ENCODE results near the gene GMPPA.

Gene GMPPA

GRCh38 chr2:219506802-219507526, 8.3 kb downstream of the GMPPA start:
- DNase-seq, result peak; percentile 95

DNA sequence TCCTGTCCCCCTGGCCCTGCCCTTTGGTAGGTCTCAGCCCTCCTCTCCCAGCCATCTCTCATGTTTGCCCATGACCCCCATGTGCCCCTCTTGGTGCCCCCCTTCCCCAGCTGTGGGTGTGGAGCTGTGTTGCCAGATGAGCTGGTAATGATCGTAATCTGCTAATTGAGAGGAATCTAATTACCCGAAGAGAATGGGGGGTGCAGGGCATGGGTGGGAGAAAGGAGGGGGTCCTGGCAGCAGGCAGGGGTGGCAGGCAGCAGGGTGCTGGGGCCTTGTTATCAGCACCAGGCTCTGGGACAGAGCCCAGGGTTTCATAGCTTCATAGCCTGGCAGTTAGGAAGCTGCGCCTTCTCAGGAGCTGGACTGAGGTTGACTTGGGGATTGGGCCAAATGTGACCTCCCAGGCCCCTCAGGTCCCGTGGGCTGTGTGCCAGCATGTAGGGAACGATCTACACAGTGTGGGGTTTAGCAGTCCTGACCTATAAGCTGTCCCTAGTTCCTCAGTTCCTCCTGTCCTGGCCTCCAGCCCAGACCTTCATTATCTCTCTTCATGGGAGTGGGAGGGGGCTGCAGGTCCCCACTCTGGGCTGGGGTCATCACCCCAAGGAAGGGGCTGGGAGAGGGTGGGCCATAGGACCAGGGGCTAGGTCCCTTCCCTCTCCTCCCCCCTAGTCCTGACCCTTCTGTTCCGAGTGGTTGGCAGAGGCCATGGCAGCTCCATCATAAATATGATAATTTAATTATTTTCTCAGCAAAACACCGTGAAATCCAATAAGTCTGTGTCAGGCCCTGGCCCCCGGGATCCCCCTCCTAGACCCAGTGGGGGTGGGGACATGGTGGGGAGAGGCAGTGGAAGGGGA, 9.1 kb downstream of the GMPPA start:
- peak; percentile 82 for DNase-seq

- DNase-seq, result no peak
These were observed 9.7 kb downstream of the GMPPA start for GRCh38 chr2:219508444-219508734.

- DNase-seq, result peak; percentile 82
These were observed 10.5 kb downstream of the GMPPA start for GRCh38 chr2:219508971-219509779.

- peak; percentile 47 for DNase-seq
These were observed 11.3 kb downstream of the GMPPA start for GRCh38 chr2:219509780-219510511.

GRCh38 chr2:219510512-219511135, 11.9 kb downstream of the GMPPA start:
- DNase-seq, result no peak

DNA sequence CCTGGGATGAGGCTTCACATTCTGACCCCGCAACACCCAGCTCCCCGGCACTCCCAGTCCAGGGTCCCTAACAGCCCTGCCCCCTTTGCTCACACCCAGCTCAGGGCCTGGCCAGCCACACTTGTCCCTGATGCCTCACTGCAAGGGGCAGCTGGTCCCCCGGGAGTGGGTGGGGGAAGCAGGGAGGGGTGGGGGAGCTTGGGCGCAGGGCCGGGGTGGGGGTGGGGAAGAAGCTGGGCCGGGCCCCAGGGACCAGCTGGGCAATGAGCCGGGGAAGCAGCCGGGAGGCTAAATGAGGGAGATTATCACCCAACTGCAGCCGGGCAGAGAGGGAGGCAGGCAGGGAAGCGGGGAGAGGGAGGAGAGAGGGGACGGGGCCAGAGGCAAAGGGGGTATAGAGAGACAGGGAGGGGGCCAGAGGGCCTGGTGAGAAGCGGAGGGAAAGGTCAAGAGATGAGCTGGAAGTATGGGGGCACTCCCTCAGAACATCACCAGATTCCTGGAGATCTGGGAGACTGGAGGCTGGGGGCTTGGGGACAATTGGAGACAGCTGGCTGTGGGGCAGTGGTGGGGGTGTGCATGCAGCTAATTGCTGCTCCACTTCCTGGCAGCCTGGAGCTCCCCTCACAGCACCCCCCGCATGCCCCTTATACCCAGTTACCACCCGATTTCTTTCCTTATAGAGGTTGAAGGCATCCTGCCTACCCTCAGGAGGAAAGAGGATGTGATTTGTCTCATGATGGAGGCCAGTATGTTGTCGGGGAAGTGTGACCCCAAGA, 13.0 kb downstream of the GMPPA start:
- DNase-seq, result no peak

DNA sequence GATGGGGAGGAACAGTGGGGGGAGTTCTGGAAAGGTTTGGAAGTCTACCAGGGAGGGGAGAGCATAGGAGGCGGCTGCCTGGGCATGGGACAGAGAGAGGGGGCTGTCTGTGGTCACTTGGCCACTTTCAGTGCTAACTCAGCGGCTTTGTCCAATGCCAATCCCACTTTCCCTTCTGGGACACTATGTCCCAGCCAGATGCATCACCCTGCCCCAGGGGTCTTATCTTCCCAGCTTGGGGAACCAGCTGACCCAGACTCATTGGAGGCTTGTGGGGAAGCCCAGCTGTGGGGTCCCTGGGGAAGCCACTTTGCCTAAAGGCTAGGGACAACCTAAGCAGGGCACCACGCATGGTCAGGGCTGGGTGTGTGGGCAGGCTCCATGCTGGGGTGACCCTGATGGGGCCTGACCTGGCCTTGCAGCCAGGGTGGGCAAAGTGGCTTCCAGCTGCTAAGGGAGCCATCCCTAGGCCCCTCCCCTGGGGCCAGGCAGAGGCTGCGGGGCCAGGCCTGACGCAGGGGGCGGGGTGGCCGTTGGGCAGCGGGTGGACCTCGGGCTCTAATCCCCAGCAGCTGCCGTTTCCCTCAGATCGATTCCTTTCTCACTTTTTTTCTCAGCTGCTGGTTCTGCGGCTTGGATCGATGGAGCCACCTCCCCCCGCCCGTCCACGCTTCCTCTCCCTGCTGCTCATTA, 14.0 kb downstream of the GMPPA start:
- no peak for DNase-seq

GRCh38 chr2:219513787-219514186, 15.1 kb downstream of the GMPPA start:
- no peak for DNase-seq

DNA sequence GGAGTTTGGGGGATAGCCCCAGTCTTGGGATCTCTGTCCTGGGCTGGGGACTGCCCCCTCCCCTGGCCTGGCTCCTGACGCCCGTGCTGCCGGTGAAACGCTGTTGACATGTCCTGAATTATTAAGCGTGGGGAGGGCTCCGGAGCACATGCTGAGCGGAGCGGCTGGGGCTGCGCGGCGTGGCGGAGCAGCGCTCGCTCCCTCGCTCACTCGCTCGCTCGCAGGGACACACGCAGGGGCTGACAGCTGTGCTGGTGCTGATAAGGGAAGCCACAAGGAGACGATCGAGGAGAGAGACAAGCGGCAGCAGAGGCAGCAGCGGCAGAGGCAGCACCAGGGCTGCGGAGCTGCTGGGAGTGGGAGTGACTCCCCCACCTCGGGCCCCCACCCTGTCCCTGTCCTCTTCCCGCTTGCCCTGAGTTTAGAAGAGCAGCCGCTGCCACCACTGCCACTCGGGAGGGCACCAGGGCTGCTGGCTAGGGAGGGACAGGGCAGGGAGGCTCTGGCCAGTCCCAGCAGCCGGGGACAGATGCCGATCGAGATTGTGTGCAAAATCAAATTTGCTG, 15.6 kb downstream of the GMPPA start, which contains the start of gene ASIC4:
ASIC4 (plus strand) TSS at position 287 of the 566 bp plus-strand sequence; CDS start at position 530, 243 bp downstream.
- DNase-seq, result no peak

GRCh38 chr2:219514836-219515235, 16.1 kb downstream of the GMPPA start:
- no peak for DNase-seq

GRCh38 chr2:219515874-219516629, 17.4 kb downstream of the GMPPA start:
- no peak for DNase-seq

- DNase-seq, result no peak
These were observed 18.2 kb downstream of the GMPPA start for GRCh38 chr2:219516888-219517287.

DNA sequence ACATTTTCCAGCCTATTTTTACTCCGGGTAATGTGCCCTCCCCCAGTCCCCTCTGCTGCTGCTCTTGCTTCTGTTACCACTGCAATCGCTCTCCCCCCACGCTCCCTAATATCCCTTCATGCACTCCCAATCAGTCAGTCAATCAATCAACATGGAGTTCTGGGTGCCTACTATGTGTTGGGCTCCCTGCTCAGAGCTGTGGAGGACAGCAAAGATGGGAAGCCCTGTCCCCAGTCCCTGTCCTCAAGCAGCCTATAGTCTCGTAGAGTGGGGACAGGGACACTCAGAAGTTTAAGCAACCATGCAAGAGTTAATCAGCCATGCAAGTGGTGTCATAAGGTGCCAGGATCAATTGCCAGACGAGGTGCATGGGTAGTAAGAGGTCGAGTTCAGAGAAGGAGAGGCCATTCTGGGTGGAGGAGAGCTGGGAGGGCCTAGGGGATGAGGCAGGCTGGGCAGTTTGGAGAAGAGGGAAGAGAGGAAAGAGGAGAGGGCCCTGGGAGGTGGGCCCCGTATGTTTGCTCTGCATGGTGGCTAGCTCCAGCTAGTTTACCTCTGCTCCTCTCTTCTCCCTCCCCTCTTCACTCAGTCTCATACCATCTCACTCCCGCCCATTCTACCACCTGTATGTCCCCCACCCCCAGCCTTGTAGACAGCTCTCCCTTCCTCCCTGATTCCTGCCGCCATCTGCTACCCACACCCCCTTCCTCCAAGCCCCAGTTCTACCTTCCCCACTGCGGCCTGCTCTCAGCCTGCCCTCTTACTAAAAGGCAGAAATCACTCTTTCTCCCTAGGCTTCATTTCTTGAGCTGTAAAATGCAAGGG, 19.5 kb downstream of the GMPPA start:
- DNase-seq, result no peak

- DNase-seq, result no peak
These were observed 20.8 kb downstream of the GMPPA start for GRCh38 chr2:219519526-219519916.

DNA sequence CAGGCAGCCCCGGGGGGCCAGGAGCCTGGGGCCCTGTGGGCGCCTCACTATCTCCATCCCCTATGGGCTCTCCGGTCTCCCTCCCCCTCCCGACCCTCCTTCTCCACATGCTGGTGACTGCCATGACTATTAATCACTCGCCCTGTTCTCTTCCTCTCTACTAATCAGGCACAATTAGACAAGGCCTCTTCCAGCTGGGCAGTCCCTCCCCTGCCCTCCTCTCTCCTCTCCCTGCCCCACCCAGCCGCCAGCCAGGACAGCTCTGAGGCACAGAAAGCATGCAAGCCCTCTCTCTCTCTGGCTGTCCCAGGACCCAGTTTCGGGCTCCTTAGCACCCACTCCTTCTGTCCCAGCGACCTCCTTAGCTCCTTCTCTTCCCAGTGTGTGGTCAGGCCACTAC, 21.4 kb downstream of the GMPPA start:
- DNase-seq, result no peak

GRCh38 chr2:219521066-219521880, 22.6 kb downstream of the GMPPA start:
- no peak for DNase-seq

Data from NCI-H446 treated with DMSO at 0.1 percent for 48 hours (cell line).